ENCODE measurements around the gene KIF21B.

DNA sequence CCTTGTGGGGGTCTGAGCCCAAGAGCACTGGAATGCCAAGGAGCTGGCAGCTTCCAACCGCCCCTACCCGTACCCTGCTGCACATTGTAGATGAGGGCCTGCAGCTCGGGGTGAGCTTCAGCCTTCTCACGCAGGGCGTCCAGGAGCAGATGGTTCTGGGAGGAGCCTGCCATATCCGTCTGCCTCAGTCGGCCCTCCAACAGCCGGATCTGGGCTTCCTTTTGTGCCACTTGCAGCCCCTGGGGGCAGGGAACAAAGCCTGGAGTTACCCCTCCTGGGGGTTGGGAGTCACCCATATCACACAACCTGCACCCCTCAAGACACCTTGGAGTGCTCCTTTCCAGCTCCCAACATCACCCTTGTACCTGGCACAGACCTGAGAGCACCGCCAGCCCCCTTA lies 34.8 kb downstream of the KIF21B start:
- TF ChIP-seq POLR2A (IDR thresholded peaks at IDR 0.05; ENCODE audit: extremely low read depth, insufficient read length), result no peak
- TF ChIP-seq, protein P1, sequence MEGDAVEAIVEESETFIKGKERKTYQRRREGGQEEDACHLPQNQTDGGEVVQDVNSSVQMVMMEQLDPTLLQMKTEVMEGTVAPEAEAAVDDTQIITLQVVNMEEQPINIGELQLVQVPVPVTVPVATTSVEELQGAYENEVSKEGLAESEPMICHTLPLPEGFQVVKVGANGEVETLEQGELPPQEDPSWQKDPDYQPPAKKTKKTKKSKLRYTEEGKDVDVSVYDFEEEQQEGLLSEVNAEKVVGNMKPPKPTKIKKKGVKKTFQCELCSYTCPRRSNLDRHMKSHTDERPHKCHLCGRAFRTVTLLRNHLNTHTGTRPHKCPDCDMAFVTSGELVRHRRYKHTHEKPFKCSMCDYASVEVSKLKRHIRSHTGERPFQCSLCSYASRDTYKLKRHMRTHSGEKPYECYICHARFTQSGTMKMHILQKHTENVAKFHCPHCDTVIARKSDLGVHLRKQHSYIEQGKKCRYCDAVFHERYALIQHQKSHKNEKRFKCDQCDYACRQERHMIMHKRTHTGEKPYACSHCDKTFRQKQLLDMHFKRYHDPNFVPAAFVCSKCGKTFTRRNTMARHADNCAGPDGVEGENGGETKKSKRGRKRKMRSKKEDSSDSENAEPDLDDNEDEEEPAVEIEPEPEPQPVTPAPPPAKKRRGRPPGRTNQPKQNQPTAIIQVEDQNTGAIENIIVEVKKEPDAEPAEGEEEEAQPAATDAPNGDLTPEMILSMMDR (IDR thresholded peaks at IDR 0.05; ENCODE audit: low read depth, low read length), result no peak
- TF ChIP-seq MYC (IDR thresholded peaks at IDR 0.05; ENCODE audit: low read depth, low read length), result no peak
